HEK293T (cell line): ENCODE measurements around the gene CBX4.
A peak's percentile ranks its signal among the peaks of the same experiment; 100 is the strongest.

ENCODE experiments used
- CTCF ChIA-PET: fragments of 350-600 bp; formaldehyde crosslinking; extraction: SDS; loops from one replicate; lab custom pipeline; 2021; ENCODE audit warnings: antibody characterized with exemption, inconsistent platforms; lab: Yijun Ruan, JAX
- POLR2A ChIA-PET: fragments of 350-600 bp; formaldehyde crosslinking; extraction: SDS; loops from one replicate; lab custom pipeline; 2020; ENCODE audit warnings: antibody characterized with exemption, inconsistent platforms; lab: Yijun Ruan, JAX
- DNase-seq: peaks from one replicate; pipeline ENCODE4 v3.0.0; 2012; ENCODE audit warnings: mixed read lengths; ENCODE audit errors: extremely low spot score
- ARNT ChIP-seq: fragments of 450-650 bp; IDR thresholded peaks from 2 replicates; pipeline ENCODE4 v1.6.1; 2017; ENCODE audit warnings: mild to moderate bottlenecking
- BHLHE40 ChIP-seq: fragments of 450-650 bp; IDR thresholded peaks from 2 replicates; pipeline ENCODE4 v1.6.1; 2016; ENCODE audit warnings: mild to moderate bottlenecking, moderate library complexity, borderline replicate concordance
- CTBP1 ChIP-seq: fragments of 450-650 bp; IDR thresholded peaks from 2 replicates; pipeline ENCODE4 v1.6.1; 2016; ENCODE audit warnings: borderline replicate concordance
- ELF4 ChIP-seq: fragments of 450-650 bp; IDR thresholded peaks from 2 replicates; pipeline ENCODE4 v1.6.1; 2017; ENCODE audit warnings: antibody characterized with exemption
- FOXA1 ChIP-seq: fragments of 450-650 bp; IDR thresholded peaks from 2 replicates; pipeline ENCODE4 v1.6.1; 2016; ENCODE audit warnings: mild to moderate bottlenecking
- FOXK2 ChIP-seq: fragments of 450-650 bp; IDR thresholded peaks from 2 replicates; pipeline ENCODE4 v1.6.1; 2016; ENCODE audit warnings: mild to moderate bottlenecking
- FOXM1 ChIP-seq: fragments of 450-650 bp; IDR thresholded peaks from 2 replicates; pipeline ENCODE4 v1.6.1; 2017; ENCODE audit warnings: mild to moderate bottlenecking, borderline replicate concordance
- HDGF ChIP-seq: fragments of 450-650 bp; IDR thresholded peaks from 2 replicates; pipeline ENCODE4 v1.6.1; 2017; ENCODE audit warnings: antibody characterized with exemption, borderline replicate concordance
- L3MBTL2 ChIP-seq: fragments of 450-650 bp; conservative IDR thresholded peaks from 2 replicates; pipeline ENCODE4 v1.6.1; 2016; ENCODE audit warnings: mild to moderate bottlenecking
- LEF1 ChIP-seq: fragments of 450-650 bp; IDR thresholded peaks from 2 replicates; pipeline ENCODE4 v1.6.1; 2017; ENCODE audit warnings: mild to moderate bottlenecking, borderline replicate concordance
- NFRKB ChIP-seq: fragments of 450-650 bp; IDR thresholded peaks from 2 replicates; pipeline ENCODE4 v1.6.1; 2016; ENCODE audit warnings: mild to moderate bottlenecking, moderate library complexity
- SP1 ChIP-seq: fragments of 450-650 bp; IDR thresholded peaks from 2 replicates; pipeline ENCODE4 v1.6.1; 2017
- SUZ12 ChIP-seq: fragments of 450-650 bp; IDR thresholded peaks from 2 replicates; pipeline ENCODE4 v1.6.1; 2016; ENCODE audit warnings: mild to moderate bottlenecking
- TARDBP ChIP-seq: fragments of 450-650 bp; IDR thresholded peaks from 2 replicates; pipeline ENCODE4 v1.6.1; 2016
- ZNF384 ChIP-seq: fragments of 450-650 bp; IDR thresholded peaks from 2 replicates; pipeline ENCODE4 v1.6.1; 2016
- TF ChIP-seq, protein P1 (sequence below): fragments of 450-650 bp; IDR thresholded peaks from 2 replicates; pipeline ENCODE4 v1.6.1; 2016

The CBX4 gene

DNA sequence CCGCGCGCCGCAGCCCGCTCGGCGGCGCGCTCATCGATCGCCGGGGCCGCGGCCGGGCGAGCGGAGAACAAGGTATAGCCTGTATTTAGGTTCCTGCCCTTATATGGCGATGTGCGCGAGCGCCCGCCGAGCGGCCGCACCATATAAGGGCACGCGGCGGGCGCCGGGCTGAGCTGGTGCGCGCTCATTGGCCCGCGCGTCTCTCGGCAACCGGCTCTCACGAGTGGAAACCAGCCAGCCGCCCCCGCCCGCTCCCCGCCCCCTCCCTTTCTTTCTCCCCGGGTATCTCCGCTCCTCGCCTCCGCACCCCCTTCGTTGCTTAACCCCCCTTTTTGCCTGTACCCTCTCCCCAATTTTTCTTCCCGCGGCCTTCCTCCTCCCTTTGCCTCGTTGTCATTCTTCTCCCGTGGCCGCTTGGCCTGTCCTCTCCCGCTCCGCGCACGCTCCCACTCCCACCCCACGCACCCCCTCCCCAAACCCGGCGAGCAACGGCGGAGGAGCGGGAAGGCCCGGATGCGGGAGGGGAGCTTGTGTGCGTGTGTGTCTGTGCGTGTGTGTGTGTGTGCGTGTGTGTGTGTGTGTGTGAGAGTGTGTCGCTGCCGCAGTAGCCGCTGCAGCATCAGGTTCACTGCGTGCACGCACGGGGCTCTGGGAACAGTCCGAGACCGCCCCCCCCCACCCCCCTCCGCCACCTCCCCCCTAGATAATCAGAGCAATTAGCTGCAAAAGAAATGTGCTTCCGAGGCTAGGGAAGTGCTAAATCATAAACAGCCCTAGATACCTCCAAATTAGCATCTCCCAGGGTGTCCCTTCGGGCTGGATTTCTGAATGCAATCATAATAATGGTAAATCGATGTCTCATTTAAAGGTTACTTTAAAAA lies 28.9 kb downstream of the CBX4 start:
- peak; percentile 91 for DNase-seq
- POLR2A ChIA-PET = interaction anchor here (1.0 to 5.4 kb wide), 6 partner anchors 12 to 183 kb away, joined by 3 to 58 read pairs (median 25); partner anchors contain the start of genes CBX4 and CBX8
- TF ChIP-seq ELF4 (no peak), HDGF (no peak), SP1 (no peak), L3MBTL2 (peak; percentile 67), TARDBP (peak; percentile 75), CTBP1 (0 out of 2 replicates have a peak, but pooled peaks have one; percentile 11)
- CTCF ChIA-PET = interaction anchor here (0.6 to 2.0 kb wide), 12 partner anchors 9 to 160 kb away, joined by 3 to 11 read pairs (median 3); partner anchors contain the start of gene CBX8

DNA sequence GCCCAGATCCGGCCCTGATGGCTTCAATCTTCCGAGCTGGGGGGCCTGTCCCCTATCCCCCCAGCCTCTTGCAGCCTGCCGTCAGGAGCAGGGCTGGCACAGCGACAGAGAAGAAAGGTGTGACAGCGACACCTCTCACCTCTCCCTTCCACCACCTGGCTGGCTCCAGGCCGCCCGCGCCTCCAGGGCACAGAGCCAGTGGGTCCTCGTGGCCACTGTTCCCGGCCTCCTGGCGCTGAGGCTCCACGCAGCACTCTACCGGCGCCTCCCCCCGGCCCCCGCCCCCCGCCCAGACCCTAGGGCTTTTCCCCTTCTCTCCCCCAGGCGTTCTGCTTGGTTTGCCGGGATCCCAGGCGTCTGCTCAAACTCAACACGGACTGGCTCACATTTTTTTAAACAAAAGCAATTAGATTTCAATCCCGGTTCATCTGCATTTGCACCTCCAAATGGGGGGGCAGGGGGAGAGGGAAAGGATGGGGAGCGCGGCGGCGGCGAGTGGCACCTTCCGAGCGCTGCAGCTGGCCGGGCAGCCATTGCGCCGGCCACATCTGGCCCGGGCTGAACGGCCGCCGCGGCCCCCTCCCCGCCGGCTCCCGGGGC lies 29.6 kb downstream of the CBX4 start:
- DNase-seq = no peak
- TF ChIP-seq TARDBP (no peak), HDGF (no peak), ZNF384 (no peak), ARNT (no peak), NFRKB (no peak), LEF1 (no peak)
- TF ChIP-seq, protein P1, sequence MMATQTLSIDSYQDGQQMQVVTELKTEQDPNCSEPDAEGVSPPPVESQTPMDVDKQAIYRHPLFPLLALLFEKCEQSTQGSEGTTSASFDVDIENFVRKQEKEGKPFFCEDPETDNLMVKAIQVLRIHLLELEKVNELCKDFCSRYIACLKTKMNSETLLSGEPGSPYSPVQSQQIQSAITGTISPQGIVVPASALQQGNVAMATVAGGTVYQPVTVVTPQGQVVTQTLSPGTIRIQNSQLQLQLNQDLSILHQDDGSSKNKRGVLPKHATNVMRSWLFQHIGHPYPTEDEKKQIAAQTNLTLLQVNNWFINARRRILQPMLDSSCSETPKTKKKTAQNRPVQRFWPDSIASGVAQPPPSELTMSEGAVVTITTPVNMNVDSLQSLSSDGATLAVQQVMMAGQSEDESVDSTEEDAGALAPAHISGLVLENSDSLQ = no peak
- ChIA-PET POLR2A (interaction anchor here (1.0 to 4.4 kb wide), 4 partner anchors 12 to 184 kb away, joined by 3 to 38 read pairs (median 18); partner anchors contain the start of gene CBX8), CTCF (interaction anchor here (0.8 to 2.0 kb wide), 2 partner anchors 19 to 26 kb away, joined by 3 to 11 read pairs; no protein-coding TSS in a partner anchor)

DNA sequence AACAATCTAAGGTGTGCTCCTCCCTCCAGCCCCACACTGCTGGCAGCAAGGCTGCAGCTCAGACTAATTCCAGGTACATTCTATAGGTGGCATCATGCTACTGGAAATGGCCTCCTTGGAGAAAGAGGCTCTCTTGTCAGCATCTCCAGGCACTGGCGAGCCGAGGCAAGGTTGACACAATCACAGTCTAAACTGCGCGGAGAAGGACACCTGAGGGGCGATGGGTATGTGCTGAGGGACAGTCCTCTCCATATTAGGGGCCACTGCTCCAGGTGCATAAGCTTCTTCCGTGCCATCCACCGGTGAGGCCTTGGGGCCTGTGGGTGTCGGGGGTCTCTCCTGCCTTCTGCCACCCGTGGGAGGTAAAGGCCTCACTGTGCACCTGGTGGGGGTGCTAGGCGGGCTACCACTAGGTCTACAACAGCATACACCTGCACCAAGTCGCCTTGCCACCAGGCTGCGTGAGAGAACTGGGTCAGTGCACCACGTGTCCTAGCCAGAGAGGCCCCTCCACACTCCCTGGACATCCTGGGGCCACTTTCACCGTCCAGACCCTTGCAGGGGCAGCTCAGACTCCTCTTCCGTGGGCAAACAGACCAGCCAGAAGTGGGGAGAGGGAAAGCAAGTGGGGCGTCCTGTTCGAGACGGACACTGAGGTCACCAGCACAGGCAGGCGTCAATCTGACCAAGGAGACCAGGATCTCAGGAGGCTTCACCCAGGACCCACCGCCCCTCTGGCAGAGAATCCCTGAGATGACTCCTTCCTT lies 30.3 kb downstream of the CBX4 start:
- DNase-seq = no peak
- TF ChIP-seq NFRKB (no peak), FOXK2 (no peak), L3MBTL2 (no peak), ZNF384 (no peak), FOXA1 (no peak), LEF1 (no peak), SUZ12 (no peak), ARNT (no peak), ELF4 (no peak), FOXM1 (no peak)
- ChIA-PET CTCF (interaction anchor here (0.6 to 1.6 kb wide), 7 partner anchors 9 to 110 kb away, joined by 3 to 6 read pairs (median 3); partner anchors contain the start of genes CBX4 and CBX8), POLR2A (interaction anchor here (0.8 to 3.9 kb wide), 4 partner anchors 9 to 185 kb away, joined by 4 to 33 read pairs (median 6); partner anchors contain the start of gene CBX8)

DNA sequence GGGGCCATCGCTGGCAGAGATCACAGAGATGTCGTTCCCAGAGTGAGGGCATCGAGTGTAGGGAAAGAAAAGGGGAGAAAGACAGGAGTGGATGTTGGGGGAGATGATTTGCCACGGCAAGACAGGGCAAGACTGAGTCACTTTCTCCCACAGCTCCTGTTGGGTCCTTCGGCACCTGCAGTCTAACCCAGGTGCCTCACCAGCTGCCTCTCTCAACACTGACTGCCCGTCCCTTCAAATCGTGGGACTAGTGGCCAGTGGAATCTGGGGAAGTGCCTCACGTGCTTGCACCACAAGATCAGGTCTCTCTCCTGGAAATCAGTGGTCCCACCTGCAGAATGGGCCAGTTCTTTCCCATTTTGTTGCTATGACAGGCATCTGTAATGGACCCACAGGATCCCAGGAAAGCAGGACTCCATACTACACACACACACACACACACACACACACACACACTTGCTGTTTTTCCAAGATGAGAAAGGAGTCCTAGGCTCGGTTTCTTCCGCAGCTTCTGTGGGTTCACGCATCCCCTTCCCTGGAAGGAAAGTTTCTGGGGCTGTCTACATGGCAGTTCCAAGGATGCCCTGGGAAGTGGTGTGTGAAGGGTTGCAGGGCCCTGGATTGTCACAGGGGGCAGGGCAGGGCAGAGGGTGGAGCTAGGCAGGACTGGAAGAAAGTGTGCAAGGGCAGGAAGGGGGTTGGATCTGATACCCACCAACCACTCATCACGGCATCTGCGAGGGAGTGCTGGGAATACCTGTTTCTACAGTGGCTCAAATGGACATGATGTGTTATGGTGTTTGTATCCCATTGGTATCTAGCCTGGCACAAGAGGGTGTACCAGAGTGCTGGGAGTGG lies 32.1 kb downstream of the CBX4 start:
- CTCF ChIA-PET = interaction anchor here (1.6 kb wide), 2 partner anchors 28 to 32 kb away, joined by 4 to 6 read pairs; partner anchors contain the start of gene CBX4
- POLR2A ChIA-PET = interaction anchor here (1.1 to 1.5 kb wide), 5 partner anchors 10 to 185 kb away, joined by 3 to 9 read pairs (median 4); partner anchors contain the start of gene CBX8
- TF ChIP-seq TARDBP (no peak), NFRKB (no peak), ZNF384 (no peak), L3MBTL2 (no peak), ELF4 (no peak), LEF1 (no peak), ARNT (no peak), SP1 (no peak), HDGF (no peak), FOXK2 (no peak)
- TF ChIP-seq, protein P1 = no peak
- DNase-seq = no peak

DNA sequence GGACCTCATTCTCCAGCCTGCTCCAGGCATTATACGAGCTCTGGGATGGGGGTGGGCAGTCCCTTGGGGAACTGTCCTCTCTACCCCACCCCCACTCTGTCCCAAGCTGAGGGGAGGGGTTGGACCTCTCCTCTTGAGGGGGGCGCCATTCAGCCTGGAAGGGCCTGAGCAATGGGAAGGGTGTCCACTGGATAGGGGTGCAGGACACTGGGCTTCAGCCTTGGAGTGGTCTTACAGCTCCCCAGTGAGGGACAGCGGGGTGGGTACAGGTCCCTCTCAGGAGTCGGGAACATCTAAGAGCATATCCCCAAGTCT lies 32.8 kb downstream of the CBX4 start:
- ChIA-PET CTCF (interaction anchor here (1.6 kb wide), 1 partner anchor 29 kb away, joined by 6 read pairs; no protein-coding TSS in a partner anchor), POLR2A (interaction anchor here (1.3 to 1.4 kb wide), 2 partner anchors 17 to 30 kb away, joined by 3 to 4 read pairs; no protein-coding TSS in a partner anchor)
- no peak for TF ChIP-seq SP1
- no peak for TF ChIP-seq CTBP1
- TF ChIP-seq NFRKB = no peak
- TF ChIP-seq FOXM1 = no peak
- TF ChIP-seq LEF1 = no peak
- no peak for TF ChIP-seq FOXA1
- no peak for TF ChIP-seq TARDBP
- TF ChIP-seq ZNF384 = no peak
- TF ChIP-seq HDGF = no peak
- TF ChIP-seq BHLHE40 = no peak
- TF ChIP-seq FOXK2 = no peak
- TF ChIP-seq L3MBTL2 = no peak
- no peak for DNase-seq
